Natural killer cell (primary cell): Measurements from ENCODE around the gene CEP83. TPM values are rescaled to one million over a fixed set of nuclear protein-coding genes. Genes with fewer than 3 reads are reported as not detected.
A peak's percentile ranks its signal among the peaks of the same experiment; 100 is the strongest.

Source experiments
- ATAC-seq, 3 donors: fragments of 150-1000 bp in 2 of 3; fragments of 200-7000 bp in 1 of 3; cut with Tn5 transposase; 1 replicate in 1 of 3; 2 replicates in 2 of 3; pipeline ENCODE4 v1.10.0; 2021; ENCODE audit warnings: mild to moderate bottlenecking in 2 of 3, moderate library complexity in 2 of 3
- DNase-seq, 2 donors: peaks; one replicate each; pipeline versions ENCODE4 v3.0.0 to v3.0.0-alpha.2; 2013 to 2021; ENCODE audit warnings: mixed read lengths in 1 of 2
- H3K27ac ChIP-seq: one replicate; pipeline ENCODE4 v1.5.1; 2013; ENCODE audit warnings: mild to moderate bottlenecking, low read length
- H3K27me3 ChIP-seq: one replicate; pipeline ENCODE4 v1.6.1; 2013; ENCODE audit warnings: low read length; ENCODE audit not compliant: control insufficient read depth, insufficient read depth
- H3K36me3 ChIP-seq: one replicate; pipeline ENCODE4 v1.6.1; 2013; ENCODE audit warnings: low read length; ENCODE audit not compliant: control insufficient read depth, insufficient read depth
- H3K4me1 ChIP-seq: one replicate; pipeline ENCODE4 v1.6.1; 2013; ENCODE audit warnings: low read length; ENCODE audit not compliant: control insufficient read depth, insufficient read depth
- H3K4me3 ChIP-seq: one replicate; pipeline ENCODE4 v1.5.1; 2013; ENCODE audit warnings: low read length
- H3K9me3 ChIP-seq: one replicate; pipeline ENCODE4 v1.6.1; 2013; ENCODE audit warnings: low read length; ENCODE audit not compliant: control insufficient read depth, insufficient read depth
- H3K27ac Mint-ChIP-seq, 2 donors: one replicate each; pipeline ENCODE4 v1.8.0; 2022; ENCODE audit warnings: mild to moderate bottlenecking in 2 of 2, mixed read lengths in 2 of 2, moderate library complexity in 1 of 2
- H3K27me3 Mint-ChIP-seq, 2 donors: one replicate each; pipeline ENCODE4 v1.8.0; 2022; ENCODE audit warnings: low read depth in 2 of 2, mixed read lengths in 2 of 2
- H3K36me3 Mint-ChIP-seq: one replicate; pipeline ENCODE4 v1.8.0; 2022; ENCODE audit warnings: mixed read lengths
- H3K4me1 Mint-ChIP-seq, 2 donors: one replicate each; pipeline ENCODE4 v1.8.0; 2022; ENCODE audit warnings: mixed read lengths in 2 of 2
- H3K4me3 Mint-ChIP-seq: one replicate; pipeline ENCODE4 v1.8.0; 2022; ENCODE audit warnings: mild to moderate bottlenecking, moderate library complexity, mixed read lengths
- H3K9me3 Mint-ChIP-seq, 2 donors: one replicate each; pipeline ENCODE4 v1.8.0; 2022; ENCODE audit warnings: mixed read lengths in 2 of 2
- WGBS: methylation state at CpG from one replicate; pipeline ENCODE4 v1.1.7; 2013; ENCODE audit warnings: missing lambda C conversion rate; ENCODE audit not compliant: insufficient coverage; 5-methylcytosine and 5-hydroxymethylcytosine counted together
- intact Hi-C: fragments of 100-400 bp; cut with micrococcal nuclease; formaldehyde crosslinking; loops from one replicate; pipeline ENCODE4 v1.14.2; 2022
- total RNA-seq, 4 donors: library from RNA; stranded (reverse); fragments of 120-200 nt in 1 of 4; gene quantifications; one replicate each; pipeline versions ENCODE4 v1.2.3 to v1.2.4, GENCODE V29; 2013 to 2022
- TF ChIP-seq, protein P1 (sequence below): fragments of 200-600 bp; IDR thresholded peaks from one replicate; pipeline ENCODE4 v1.8.0; 2022; ENCODE audit warnings: antibody characterized with exemption

CEP83 gene
- total RNA-seq, 3 donors from 2014 or later (not counting 1 experiment from before 2014, with no cell fraction given): 13.3 to 19.3 (median 15.2) TPM

DNA sequence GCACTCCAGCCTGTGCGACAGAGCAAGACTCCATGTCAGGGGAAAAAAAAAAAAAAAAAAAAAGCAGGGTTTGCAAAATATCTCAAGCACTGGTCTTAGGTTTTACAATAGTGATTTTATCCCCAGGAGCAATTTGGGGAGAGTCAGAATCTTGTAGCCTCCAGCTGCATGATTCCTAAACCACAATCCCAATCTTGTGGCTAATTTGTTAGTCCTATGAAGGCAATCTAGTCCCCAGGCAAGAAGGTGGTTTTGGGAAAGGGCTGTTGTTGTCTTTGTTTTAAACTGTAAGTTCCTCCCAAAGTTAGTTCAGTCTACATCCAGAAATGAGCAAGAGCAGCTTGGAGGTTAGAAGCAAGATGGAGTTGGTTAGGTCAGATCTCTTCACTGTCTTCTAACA lies 175.6 kb downstream of the CEP83 start:
- H3K4me3 Mint-ChIP-seq: no peak overlapping the region
- H3K36me3 ChIP-seq: peaks cover 21% of the 10 kb centered on the region
- no peaks in the 10 kb centered on the region for H3K36me3 Mint-ChIP-seq
- H3K27ac ChIP-seq: no peak overlapping the region
- no peaks in the 10 kb centered on the region for H3K9me3 ChIP-seq
- TF ChIP-seq, protein P1, sequence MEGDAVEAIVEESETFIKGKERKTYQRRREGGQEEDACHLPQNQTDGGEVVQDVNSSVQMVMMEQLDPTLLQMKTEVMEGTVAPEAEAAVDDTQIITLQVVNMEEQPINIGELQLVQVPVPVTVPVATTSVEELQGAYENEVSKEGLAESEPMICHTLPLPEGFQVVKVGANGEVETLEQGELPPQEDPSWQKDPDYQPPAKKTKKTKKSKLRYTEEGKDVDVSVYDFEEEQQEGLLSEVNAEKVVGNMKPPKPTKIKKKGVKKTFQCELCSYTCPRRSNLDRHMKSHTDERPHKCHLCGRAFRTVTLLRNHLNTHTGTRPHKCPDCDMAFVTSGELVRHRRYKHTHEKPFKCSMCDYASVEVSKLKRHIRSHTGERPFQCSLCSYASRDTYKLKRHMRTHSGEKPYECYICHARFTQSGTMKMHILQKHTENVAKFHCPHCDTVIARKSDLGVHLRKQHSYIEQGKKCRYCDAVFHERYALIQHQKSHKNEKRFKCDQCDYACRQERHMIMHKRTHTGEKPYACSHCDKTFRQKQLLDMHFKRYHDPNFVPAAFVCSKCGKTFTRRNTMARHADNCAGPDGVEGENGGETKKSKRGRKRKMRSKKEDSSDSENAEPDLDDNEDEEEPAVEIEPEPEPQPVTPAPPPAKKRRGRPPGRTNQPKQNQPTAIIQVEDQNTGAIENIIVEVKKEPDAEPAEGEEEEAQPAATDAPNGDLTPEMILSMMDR: no peak
- intact Hi-C loops: no loop called here
- no peak for ATAC-seq
- 100% methylated on average over 1 of the region's 1 CpG for WGBS
- no peak for DNase-seq
- H3K27ac Mint-ChIP-seq: no peak overlapping the region
- H3K4me1 Mint-ChIP-seq: peaks cover 22 to 39% of the 10 kb centered on the region in 2 donors
- H3K9me3 Mint-ChIP-seq: no peaks in the 10 kb centered on the region
- H3K4me3 ChIP-seq: no peak overlapping the region
- H3K27me3 ChIP-seq: no peaks in the 10 kb centered on the region
- peaks cover 20% of the 10 kb centered on the region for H3K4me1 ChIP-seq
- no peaks in the 10 kb centered on the region for H3K27me3 Mint-ChIP-seq

DNA sequence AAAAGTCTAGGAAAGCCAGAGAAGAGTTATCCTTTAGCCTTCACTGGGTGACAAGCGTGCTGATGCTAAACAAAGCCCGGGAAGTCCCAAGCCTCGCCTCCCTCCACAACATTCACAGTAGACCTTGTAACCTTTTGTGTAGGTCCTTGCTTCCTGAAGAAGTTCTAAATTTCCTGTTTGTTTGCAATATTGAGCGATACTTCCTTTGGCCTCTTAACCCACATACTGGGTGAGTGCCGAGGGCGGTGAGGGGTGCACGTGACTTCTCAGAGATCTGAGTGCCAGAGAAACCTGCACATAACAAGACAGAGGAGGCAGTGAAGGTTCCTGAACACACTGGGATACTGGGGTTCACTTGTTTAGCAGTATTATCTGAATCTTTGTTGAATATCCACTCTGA lies 177.0 kb downstream of the CEP83 start:
- no peak overlapping the region for H3K4me3 ChIP-seq
- DNase-seq (peak; percentile 25 to 73), ATAC-seq (peak; percentile 80 to 88 (median 83))
- peaks cover 12% of the 10 kb centered on the region for H3K36me3 ChIP-seq
- H3K27ac Mint-ChIP-seq: peak overlapping the region; percentile 87 to 90
- H3K27me3 ChIP-seq: no peaks in the 10 kb centered on the region
- TF ChIP-seq, protein P1: no peak
- H3K27me3 Mint-ChIP-seq: no peaks in the 10 kb centered on the region
- H3K4me1 ChIP-seq: peaks cover 20% of the 10 kb centered on the region
- no peaks in the 10 kb centered on the region for H3K9me3 Mint-ChIP-seq
- peak overlapping the region; percentile 48 for H3K27ac ChIP-seq
- H3K36me3 Mint-ChIP-seq: no peaks in the 10 kb centered on the region
- peaks cover 22 to 39% of the 10 kb centered on the region in 2 donors for H3K4me1 Mint-ChIP-seq
- WGBS: 23% methylated on average over 7 of the region's 7 CpGs
- no peaks in the 10 kb centered on the region for H3K9me3 ChIP-seq
- intact Hi-C loops: no loop called here
- H3K4me3 Mint-ChIP-seq: peak overlapping the region; percentile 89

DNA sequence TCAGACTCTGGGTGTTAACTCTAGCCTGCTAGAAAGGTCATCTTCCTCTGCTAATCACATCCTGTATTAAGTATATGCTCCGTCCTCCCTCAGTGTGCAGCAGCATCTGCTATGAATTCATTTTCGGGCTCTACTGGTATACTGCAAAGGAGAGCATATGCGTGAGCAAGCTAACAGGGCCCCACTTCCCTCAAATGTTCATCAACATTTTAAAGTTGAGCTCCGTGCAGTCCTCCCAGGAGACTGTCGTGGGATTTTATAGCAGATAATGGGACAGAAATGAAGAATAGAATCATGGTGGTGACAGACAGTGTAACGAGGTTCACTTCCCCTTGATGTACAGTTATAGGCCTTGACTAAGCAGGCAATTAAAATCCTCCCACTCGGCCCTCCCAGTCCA lies 179.6 kb downstream of the CEP83 start:
- Mint-ChIP-seq H3K4me3 (no peak overlapping the region), H3K27me3 (no peaks in the 10 kb centered on the region), H3K36me3 (no peaks in the 10 kb centered on the region), H3K4me1 (peaks cover 22 to 35% of the 10 kb centered on the region in 2 donors), H3K27ac (peak overlapping the region in 1 of 2 donors; percentile 23), H3K9me3 (no peaks in the 10 kb centered on the region)
- DNase-seq (no peak), ATAC-seq (peak in 1 of 3 donors; percentile 28)
- intact Hi-C loops: no loop called here
- TF ChIP-seq, protein P1: no peak
- no peaks in the 10 kb centered on the region for H3K9me3 ChIP-seq
- 79% methylated on average over 5 of the region's 7 CpGs for WGBS
- no peaks in the 10 kb centered on the region for H3K36me3 ChIP-seq
- no peaks in the 10 kb centered on the region for H3K27me3 ChIP-seq
- no peak overlapping the region for H3K27ac ChIP-seq
- no peak overlapping the region for H3K4me3 ChIP-seq
- peaks cover 20% of the 10 kb centered on the region for H3K4me1 ChIP-seq

DNA sequence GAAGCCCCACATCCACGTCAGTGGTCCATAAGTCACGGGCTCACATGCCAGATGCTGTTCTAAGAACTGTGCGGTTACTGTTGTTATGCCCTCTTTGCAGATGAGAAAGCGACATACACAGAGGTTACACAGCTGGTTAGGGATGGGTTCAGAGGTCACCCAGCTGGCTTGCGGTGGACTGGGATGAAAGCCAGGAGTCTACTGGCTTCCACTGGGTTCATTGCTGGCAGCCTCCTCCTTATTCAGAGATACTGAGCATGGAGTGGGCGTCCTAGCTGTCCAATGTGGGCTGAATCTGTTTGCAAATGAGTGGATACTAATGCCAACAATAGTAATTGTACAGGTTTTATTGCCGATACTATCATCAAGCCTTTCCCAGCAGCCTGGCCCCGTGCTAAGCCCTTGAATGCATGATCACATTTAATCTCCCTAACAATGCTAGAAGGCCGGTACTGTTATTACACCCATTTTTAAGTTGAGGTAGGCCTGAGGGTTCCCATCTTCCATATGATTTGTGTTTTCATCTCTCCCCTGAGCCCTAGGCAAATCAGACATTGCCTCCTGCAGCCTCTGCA lies 182.2 kb downstream of the CEP83 start:
- H3K27ac ChIP-seq: no peak overlapping the region
- DNase-seq (no peak), ATAC-seq (no peak)
- H3K9me3 ChIP-seq: no peaks in the 10 kb centered on the region
- no peak overlapping the region for H3K27ac Mint-ChIP-seq
- H3K4me1 Mint-ChIP-seq: peaks cover 10 to 22% of the 10 kb centered on the region in 2 donors
- H3K27me3 ChIP-seq: no peaks in the 10 kb centered on the region
- H3K4me3 Mint-ChIP-seq: no peak overlapping the region
- H3K9me3 Mint-ChIP-seq: no peaks in the 10 kb centered on the region
- WGBS: 98% methylated on average over 9 of the region's 9 CpGs
- no peaks in the 10 kb centered on the region for H3K36me3 ChIP-seq
- no peaks in the 10 kb centered on the region for H3K36me3 Mint-ChIP-seq
- H3K27me3 Mint-ChIP-seq: no peaks in the 10 kb centered on the region
- intact Hi-C loops: no loop called here
- no peak overlapping the region for H3K4me3 ChIP-seq
- H3K4me1 ChIP-seq: peaks cover 4% of the 10 kb centered on the region
- TF ChIP-seq, protein P1: no peak
